HEK293T (cell line): ENCODE data around the gene ZFAND4.
"Not testable (repeated sequence)": the region's sequence is repeated elsewhere in the genome, so short reads cannot be mapped to it uniquely, and the experiment has no call there.

Experiments
- CTCF ChIA-PET: fragments of 350-600 bp; formaldehyde crosslinking; extraction: SDS; loops from one replicate; lab custom pipeline; 2021; ENCODE audit warnings: antibody characterized with exemption, inconsistent platforms; lab: Yijun Ruan, JAX
- POLR2A ChIA-PET: fragments of 350-600 bp; formaldehyde crosslinking; extraction: SDS; loops from one replicate; lab custom pipeline; 2020; ENCODE audit warnings: antibody characterized with exemption, inconsistent platforms; lab: Yijun Ruan, JAX
- DNase-seq: peaks from one replicate; pipeline ENCODE4 v3.0.0; 2012; ENCODE audit warnings: mixed read lengths; ENCODE audit errors: extremely low spot score
- ARNT ChIP-seq: fragments of 450-650 bp; IDR thresholded peaks from 2 replicates; pipeline ENCODE4 v1.6.1; 2017; ENCODE audit warnings: mild to moderate bottlenecking
- BHLHE40 ChIP-seq: fragments of 450-650 bp; IDR thresholded peaks from 2 replicates; pipeline ENCODE4 v1.6.1; 2016; ENCODE audit warnings: mild to moderate bottlenecking, moderate library complexity, borderline replicate concordance
- CTBP1 ChIP-seq: fragments of 450-650 bp; IDR thresholded peaks from 2 replicates; pipeline ENCODE4 v1.6.1; 2016; ENCODE audit warnings: borderline replicate concordance
- ELF4 ChIP-seq: fragments of 450-650 bp; IDR thresholded peaks from 2 replicates; pipeline ENCODE4 v1.6.1; 2017; ENCODE audit warnings: antibody characterized with exemption
- FOXA1 ChIP-seq: fragments of 450-650 bp; IDR thresholded peaks from 2 replicates; pipeline ENCODE4 v1.6.1; 2016; ENCODE audit warnings: mild to moderate bottlenecking
- FOXK2 ChIP-seq: fragments of 450-650 bp; IDR thresholded peaks from 2 replicates; pipeline ENCODE4 v1.6.1; 2016; ENCODE audit warnings: mild to moderate bottlenecking
- FOXM1 ChIP-seq: fragments of 450-650 bp; IDR thresholded peaks from 2 replicates; pipeline ENCODE4 v1.6.1; 2017; ENCODE audit warnings: mild to moderate bottlenecking, borderline replicate concordance
- HDGF ChIP-seq: fragments of 450-650 bp; IDR thresholded peaks from 2 replicates; pipeline ENCODE4 v1.6.1; 2017; ENCODE audit warnings: antibody characterized with exemption, borderline replicate concordance
- L3MBTL2 ChIP-seq: fragments of 450-650 bp; conservative IDR thresholded peaks from 2 replicates; pipeline ENCODE4 v1.6.1; 2016; ENCODE audit warnings: mild to moderate bottlenecking
- LEF1 ChIP-seq: fragments of 450-650 bp; IDR thresholded peaks from 2 replicates; pipeline ENCODE4 v1.6.1; 2017; ENCODE audit warnings: mild to moderate bottlenecking, borderline replicate concordance
- NFRKB ChIP-seq: fragments of 450-650 bp; IDR thresholded peaks from 2 replicates; pipeline ENCODE4 v1.6.1; 2016; ENCODE audit warnings: mild to moderate bottlenecking, moderate library complexity
- SP1 ChIP-seq: fragments of 450-650 bp; IDR thresholded peaks from 2 replicates; pipeline ENCODE4 v1.6.1; 2017
- SUZ12 ChIP-seq: fragments of 450-650 bp; IDR thresholded peaks from 2 replicates; pipeline ENCODE4 v1.6.1; 2016; ENCODE audit warnings: mild to moderate bottlenecking
- TARDBP ChIP-seq: fragments of 450-650 bp; IDR thresholded peaks from 2 replicates; pipeline ENCODE4 v1.6.1; 2016
- ZNF384 ChIP-seq: fragments of 450-650 bp; IDR thresholded peaks from 2 replicates; pipeline ENCODE4 v1.6.1; 2016
- TF ChIP-seq, protein P1 (sequence below): fragments of 450-650 bp; IDR thresholded peaks from 2 replicates; pipeline ENCODE4 v1.6.1; 2016

The ZFAND4 gene

DNA sequence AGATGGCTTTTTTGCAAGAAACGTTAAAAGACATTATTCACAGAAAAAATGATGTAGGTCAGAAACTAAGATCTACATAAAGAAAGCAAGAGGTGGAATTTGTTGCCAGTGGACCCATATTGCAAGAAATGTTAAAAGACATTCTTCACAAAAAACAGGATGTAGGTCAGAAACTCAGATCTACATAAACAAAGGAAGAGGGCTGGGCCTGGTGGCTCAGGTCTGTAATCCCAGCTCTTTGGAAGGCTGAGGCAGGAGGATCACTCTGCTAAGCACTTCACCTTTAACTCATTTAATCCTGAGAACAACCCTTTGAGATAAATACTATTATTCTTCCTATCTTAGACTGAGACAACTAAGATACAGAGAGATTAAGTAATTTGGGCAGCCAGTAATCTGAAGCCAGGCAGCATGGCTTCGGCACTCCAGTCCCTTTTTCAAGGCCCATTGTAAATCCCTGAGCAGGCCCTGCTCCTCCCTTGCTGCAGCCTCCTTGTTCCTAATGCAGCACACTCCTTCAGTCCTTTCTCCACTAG is 11.6 kb downstream of the ZFAND4 start:
- no peak for DNase-seq
- ChIA-PET CTCF (no interaction called here), POLR2A (no interaction called here)
- TF ChIP-seq FOXA1 (no peak), ELF4 (no peak), TARDBP (no peak), FOXM1 (no peak), LEF1 (no peak), SP1 (no peak), ZNF384 (no peak), FOXK2 (no peak), SUZ12 (no peak)
- TF ChIP-seq, protein P1, sequence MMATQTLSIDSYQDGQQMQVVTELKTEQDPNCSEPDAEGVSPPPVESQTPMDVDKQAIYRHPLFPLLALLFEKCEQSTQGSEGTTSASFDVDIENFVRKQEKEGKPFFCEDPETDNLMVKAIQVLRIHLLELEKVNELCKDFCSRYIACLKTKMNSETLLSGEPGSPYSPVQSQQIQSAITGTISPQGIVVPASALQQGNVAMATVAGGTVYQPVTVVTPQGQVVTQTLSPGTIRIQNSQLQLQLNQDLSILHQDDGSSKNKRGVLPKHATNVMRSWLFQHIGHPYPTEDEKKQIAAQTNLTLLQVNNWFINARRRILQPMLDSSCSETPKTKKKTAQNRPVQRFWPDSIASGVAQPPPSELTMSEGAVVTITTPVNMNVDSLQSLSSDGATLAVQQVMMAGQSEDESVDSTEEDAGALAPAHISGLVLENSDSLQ = no peak

DNA sequence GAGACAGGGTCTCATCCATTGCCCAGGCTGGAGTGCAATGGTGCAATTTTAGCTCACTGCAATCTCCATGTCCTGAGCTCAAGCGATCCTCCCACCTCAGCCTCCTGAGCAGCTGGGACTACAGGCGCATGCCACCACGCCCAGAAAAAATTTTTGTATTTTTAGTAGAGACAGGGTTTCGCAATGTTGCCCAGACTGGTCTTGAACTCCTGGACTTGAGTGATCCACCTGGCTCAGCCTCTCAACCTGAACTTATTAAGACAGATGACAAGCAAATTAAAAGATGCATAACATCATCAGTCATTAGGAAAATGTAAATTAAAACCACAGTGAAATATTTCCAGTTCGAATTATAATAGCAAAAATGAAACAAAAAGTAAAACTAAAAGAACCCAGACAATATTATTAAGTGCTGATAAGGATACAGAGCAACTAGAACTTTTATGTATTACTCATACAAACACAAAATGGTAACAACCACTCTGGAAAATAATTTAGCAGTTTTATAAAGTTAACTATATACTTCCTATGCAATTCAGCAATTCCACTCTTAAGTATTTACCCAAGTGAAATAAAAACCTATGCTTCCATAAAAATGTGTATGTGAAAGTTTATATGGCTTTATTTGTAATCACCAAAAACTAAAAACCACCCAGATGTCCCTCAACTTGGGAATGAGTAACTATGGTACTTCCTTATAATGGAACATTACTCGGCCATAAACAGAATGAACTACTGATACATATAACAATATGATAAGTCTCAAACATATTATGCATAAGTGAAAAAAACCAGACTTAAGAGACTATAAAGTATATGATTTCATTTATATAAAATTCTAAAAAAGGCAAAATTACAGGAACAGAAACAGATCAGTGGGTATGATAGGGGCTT is 15.3 kb downstream of the ZFAND4 start:
- no peak for DNase-seq
- CTCF ChIA-PET = no interaction called here
- TF ChIP-seq ARNT (no peak), L3MBTL2 (no peak), FOXK2 (no peak), FOXA1 (no peak), ELF4 (no peak), SUZ12 (no peak), TARDBP (no peak)
- TF ChIP-seq, protein P1 = no peak
- POLR2A ChIA-PET = no interaction called here

DNA sequence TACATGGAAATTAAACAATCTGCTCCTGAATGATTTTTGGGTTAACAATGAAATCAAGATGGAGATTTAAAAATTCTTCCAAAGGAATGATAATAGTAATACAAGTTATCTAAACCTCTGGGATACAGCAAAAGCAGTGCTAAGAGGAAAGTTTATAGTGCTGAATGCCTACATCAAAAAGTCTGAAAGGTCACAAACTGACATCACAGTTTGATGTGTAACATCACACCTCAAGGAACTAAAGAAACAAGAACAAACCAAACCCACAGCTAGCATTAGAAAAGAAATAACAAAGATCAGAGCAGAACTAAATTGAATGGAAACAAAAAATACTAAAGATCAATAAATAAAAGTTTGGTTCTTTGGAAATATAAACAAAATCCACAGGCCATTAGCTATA is 17.4 kb downstream of the ZFAND4 start:
- CTCF ChIA-PET = no interaction called here

DNA sequence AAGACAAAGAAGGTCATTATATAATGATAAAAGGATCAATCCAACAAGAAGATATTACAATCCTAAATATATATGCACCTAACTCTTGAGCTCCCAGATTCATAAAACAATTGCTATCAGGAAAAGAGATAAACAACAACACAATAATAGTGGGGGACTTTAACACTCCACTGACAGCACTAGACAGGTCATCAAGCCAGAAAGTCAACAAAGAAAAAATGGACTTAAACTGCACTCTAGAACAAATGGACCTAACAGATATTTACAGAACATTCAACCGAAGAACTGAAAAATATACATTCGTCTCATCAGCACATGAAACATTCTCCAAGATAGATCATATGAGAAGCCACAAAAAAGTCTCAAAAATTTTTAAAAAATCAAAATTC is 17.8 kb downstream of the ZFAND4 start:
- DNase-seq, CTCF ChIA-PET, POLR2A ChIA-PET: not testable (repeated sequence)

More for the DNA sequence above, 17.4 kb downstream of the ZFAND4 start:
- TF ChIP-seq FOXK2 = no peak
- TF ChIP-seq LEF1 = no peak
- TF ChIP-seq ZNF384 = no peak
- TF ChIP-seq SUZ12 = no peak
- TF ChIP-seq SP1 = no peak
- TF ChIP-seq ELF4 = no peak
- TF ChIP-seq, protein P1 = no peak
- no peak for TF ChIP-seq BHLHE40
- TF ChIP-seq TARDBP = no peak
- no peak for TF ChIP-seq NFRKB
- TF ChIP-seq HDGF = no peak
- TF ChIP-seq FOXA1 = no peak
- no peak for TF ChIP-seq CTBP1
- no peak for DNase-seq
- POLR2A ChIA-PET = no interaction called here

DNA sequence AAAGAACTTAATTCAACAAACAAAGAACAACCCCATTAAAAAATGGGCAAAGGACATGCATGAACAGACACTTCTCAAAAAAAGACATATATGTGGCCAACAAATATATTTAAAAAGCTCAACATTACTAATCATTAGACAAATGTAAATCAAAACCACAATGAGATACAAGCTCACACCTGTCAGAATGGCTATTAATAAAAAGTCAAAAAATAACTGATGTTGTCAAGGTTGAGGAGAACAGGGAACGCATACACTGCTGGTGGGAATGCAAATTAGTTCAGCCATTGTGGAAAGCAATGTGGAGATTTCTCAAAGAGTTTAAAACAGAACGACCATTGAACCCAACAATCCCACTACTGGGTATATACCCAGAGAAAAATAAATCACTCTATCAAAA is 19.1 kb downstream of the ZFAND4 start:
- no peak for DNase-seq
- POLR2A ChIA-PET = no interaction called here
- CTCF ChIA-PET = no interaction called here
- TF ChIP-seq SUZ12 (no peak), ARNT (no peak), FOXA1 (no peak), SP1 (no peak), ZNF384 (no peak), NFRKB (no peak), CTBP1 (no peak), HDGF (no peak), ELF4 (no peak), BHLHE40 (no peak), LEF1 (no peak)
- TF ChIP-seq, protein P1 = no peak

DNA sequence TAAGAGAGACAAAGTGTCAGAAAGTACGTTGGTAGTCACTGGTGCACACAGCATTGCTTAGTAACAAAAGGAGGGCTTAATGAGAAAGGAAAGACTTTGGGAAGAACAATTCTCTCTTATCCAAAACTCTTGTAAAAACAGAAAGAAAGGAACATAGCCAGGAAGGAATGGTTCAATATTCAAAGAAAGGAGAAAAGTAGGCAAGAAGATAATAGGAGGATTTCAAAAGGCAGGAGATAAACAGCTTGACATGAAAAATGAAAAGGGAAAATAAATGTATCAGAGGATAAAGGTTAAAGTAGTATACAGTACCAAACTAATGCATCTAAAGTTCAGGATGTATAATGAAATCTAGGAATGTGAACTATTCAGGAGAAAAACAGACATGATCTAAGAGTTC is 20.1 kb downstream of the ZFAND4 start:
- ChIA-PET POLR2A (no interaction called here), CTCF (no interaction called here)
- no peak for DNase-seq
- TF ChIP-seq BHLHE40 (no peak), NFRKB (no peak), FOXK2 (no peak), LEF1 (no peak), HDGF (no peak), L3MBTL2 (no peak), ARNT (no peak), SUZ12 (no peak), FOXA1 (no peak), CTBP1 (no peak), ELF4 (no peak), SP1 (no peak), FOXM1 (no peak)
